Measurements from ENCODE around the gene LNX1.
"Not testable (repeated sequence)": the region's sequence is repeated elsewhere in the genome, so short reads cannot be mapped to it uniquely, and the experiment has no call there.

Gene LNX1

DNA sequence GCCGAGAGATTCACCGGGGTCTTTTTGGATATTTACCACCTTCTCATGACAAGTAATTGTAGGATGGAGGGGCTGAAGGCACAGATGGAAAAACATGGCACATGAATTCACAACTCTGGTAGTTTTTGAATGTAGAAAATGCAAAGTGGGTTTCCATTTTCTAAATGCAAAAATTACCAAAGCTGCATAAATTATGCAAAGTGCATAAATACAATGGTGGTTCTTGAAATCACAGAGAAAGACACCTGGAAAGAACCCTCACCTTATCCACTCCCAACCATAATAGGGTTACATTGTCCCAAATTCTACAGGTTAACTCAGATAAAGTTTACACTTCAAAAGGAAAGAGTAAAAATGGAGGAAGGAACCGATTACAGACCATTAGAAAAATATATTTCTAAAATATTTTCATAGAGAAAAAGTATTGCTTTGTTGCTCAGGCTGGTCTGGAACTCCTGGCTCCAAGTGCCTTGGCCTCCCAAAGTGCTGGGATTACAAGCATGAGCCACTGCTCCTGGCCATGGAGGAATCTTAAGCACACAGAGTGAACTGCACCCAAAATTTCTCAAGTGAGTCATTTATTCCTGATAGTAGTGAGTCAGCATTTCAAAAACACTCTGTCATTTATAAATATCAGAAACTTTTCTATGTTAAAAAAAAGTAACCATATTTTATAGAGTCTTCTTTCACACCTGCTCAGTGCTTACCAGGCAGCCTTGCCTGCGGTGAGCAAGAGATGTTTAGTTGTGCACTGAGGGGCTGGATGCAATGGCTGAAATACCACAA lies 112.4 kb downstream of the LNX1 start:
- TF ChIP-seq ZFX (IDR thresholded peaks at IDR 0.05; ENCODE audit: borderline replicate concordance) = no peak
- TF ChIP-seq, protein P1, sequence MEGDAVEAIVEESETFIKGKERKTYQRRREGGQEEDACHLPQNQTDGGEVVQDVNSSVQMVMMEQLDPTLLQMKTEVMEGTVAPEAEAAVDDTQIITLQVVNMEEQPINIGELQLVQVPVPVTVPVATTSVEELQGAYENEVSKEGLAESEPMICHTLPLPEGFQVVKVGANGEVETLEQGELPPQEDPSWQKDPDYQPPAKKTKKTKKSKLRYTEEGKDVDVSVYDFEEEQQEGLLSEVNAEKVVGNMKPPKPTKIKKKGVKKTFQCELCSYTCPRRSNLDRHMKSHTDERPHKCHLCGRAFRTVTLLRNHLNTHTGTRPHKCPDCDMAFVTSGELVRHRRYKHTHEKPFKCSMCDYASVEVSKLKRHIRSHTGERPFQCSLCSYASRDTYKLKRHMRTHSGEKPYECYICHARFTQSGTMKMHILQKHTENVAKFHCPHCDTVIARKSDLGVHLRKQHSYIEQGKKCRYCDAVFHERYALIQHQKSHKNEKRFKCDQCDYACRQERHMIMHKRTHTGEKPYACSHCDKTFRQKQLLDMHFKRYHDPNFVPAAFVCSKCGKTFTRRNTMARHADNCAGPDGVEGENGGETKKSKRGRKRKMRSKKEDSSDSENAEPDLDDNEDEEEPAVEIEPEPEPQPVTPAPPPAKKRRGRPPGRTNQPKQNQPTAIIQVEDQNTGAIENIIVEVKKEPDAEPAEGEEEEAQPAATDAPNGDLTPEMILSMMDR (IDR thresholded peaks at IDR 0.05) = no peak
- H3K27ac ChIP-seq = no peak overlapping the region

- TF ChIP-seq, protein P1 (IDR thresholded peaks at IDR 0.05) = no peak
- no peak for TF ChIP-seq ZFX (IDR thresholded peaks at IDR 0.05; ENCODE audit: borderline replicate concordance)
- H3K27ac ChIP-seq = no peak overlapping the region
Measured at GRCh38 chr4:53477636-53478035, 113.7 kb downstream of the LNX1 start.

DNA sequence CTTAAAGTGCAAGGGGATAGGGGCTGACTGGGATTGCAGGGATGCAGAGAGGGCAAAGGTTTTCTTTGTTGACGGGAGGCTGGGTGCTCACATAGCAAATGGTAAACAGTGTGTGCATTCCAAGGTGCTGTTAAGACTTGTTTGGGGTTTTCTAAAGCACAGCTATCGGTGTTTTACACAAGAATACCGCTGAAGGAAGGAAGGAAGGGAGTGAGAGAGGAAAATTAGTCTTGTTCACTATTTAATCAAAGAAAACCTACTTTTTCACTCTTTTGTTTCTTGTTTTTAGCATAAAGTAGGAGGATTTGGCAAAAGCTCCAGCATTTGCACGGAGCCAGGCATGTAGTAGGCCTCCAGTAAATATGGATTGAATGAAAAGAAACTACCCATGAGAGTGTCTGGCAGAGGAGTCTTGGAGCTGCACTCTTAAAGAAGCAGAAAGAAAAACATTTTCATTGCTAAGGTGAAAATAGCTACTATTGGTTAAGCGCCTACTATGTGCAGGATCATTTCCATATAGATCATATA lies 114.2 kb downstream of the LNX1 start:
- no peak overlapping the region for H3K27ac ChIP-seq
- TF ChIP-seq ZFX (IDR thresholded peaks at IDR 0.05; ENCODE audit: borderline replicate concordance) = no peak
- TF ChIP-seq, protein P1 (IDR thresholded peaks at IDR 0.05) = no peak

DNA sequence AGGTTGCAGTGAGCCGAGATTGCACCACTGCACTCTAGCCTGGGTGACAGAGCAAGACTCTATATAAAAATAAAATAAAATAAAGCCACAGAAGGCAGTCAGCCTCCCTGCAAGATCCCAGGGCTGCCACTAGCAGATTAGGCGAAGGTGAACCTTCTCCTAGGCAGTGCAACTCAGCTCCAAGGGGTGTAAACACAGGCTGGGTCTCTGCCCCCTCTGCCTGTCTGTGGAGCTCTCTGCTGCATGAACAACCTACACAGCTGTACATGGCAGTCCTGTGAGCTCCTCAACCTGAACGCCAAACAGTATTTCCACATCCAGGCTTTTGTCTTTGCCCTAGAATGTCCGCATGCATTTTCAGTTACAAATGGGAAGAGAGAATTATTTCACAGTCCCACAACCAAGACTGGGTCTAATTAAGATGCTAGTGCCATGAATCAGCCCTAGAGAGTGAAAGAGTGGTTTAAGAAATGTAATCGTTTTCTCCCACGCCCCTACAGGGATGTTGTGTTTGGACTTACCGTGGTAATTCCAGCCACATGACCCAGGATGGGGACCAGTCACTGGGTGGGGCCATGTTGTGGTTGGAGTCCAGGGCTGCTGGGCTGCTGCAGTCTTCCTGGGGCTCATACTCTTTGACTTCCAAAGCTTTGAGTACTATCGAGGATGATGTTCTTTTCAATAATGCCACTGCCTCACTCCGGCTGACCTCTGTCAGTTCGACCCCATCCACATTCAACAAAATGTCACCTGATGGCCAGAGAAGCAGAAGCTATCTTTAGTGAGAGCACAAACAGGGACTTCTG lies 114.9 kb downstream of the LNX1 start:
- H3K27ac ChIP-seq = no peak overlapping the region
- TF ChIP-seq, protein P1 (IDR thresholded peaks at IDR 0.05) = no peak
- TF ChIP-seq ZFX (IDR thresholded peaks at IDR 0.05; ENCODE audit: borderline replicate concordance) = no peak

DNA sequence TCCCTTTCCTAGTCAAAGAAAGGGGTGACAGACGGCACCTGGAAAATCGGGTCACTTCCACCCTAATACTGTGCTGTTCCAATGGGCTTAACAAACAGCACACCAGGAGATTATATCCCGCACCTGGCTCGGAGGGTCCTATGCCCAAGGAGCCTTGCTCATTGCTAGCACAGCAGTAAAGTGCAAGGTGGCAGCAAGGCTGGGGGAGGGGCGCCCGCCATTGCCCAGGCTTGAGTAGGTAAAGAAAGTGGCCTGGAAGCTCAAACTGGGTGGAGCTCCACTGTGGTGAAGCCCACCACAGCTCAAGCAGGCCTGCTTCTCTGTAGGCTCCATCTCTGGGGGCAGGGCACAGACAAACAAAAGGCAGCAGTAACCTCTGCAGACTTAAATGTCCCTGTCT lies 124.7 kb downstream of the LNX1 start:
- H3K27ac ChIP-seq = not testable (repeated sequence)

DNA sequence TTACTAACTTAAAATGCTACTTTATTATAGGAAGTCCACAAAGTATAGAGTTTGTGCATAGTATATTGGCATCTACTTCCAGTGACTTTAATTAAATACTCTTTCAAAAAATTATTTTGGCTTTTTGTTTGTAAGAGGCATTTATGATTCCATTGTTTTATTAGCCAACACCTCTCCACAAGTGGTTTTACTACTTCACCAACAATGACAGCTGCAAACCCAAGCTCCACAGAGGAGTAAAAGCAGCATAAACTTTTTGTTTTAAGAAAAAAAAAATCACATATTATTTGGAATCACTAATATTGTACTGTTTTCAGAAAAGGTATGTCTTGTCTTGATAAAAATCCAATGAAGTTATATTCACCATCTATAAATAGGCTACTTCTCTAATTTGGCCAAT lies 125.4 kb downstream of the LNX1 start:
- H3K27ac ChIP-seq = no peak overlapping the region
- no peak for TF ChIP-seq ZFX (IDR thresholded peaks at IDR 0.05; ENCODE audit: borderline replicate concordance)
- TF ChIP-seq, protein P1 (IDR thresholded peaks at IDR 0.05) = no peak

GRCh38 chr4:53465281-53465680 lies 126.0 kb downstream of the LNX1 start:
- TF ChIP-seq ZFX (IDR thresholded peaks at IDR 0.05; ENCODE audit: borderline replicate concordance) = no peak
- no peak overlapping the region for H3K27ac ChIP-seq

GRCh38 chr4:53463340-53463739 lies 127.9 kb downstream of the LNX1 start:
- no peak overlapping the region for H3K27ac ChIP-seq

More at GRCh38 chr4:53463340-53463739, 127.9 kb downstream of the LNX1 start:
- TF ChIP-seq, protein P1 (IDR thresholded peaks at IDR 0.05) = no peak
- no peak for TF ChIP-seq ZFX (IDR thresholded peaks at IDR 0.05; ENCODE audit: borderline replicate concordance)
